K562 treated with DMSO at 1 percent for 24 hours (cell line): Measurements from ENCODE around the gene EVI5. TPM values are rescaled to one million over a fixed set of nuclear protein-coding genes. Genes with fewer than 3 reads are reported as not detected.

Source experiments
- total RNA-seq: library from RNA; unstranded; fragments of 300-600 nt; gene quantifications from 2 replicates; pipeline ENCODE4 v1.2.3, GENCODE V29; 2022; ENCODE audit warnings: low read depth; ENCODE audit not compliant: insufficient read depth

Gene EVI5
- total RNA-seq = 1.8 and 7.6 TPM in 2 replicates

DNA sequence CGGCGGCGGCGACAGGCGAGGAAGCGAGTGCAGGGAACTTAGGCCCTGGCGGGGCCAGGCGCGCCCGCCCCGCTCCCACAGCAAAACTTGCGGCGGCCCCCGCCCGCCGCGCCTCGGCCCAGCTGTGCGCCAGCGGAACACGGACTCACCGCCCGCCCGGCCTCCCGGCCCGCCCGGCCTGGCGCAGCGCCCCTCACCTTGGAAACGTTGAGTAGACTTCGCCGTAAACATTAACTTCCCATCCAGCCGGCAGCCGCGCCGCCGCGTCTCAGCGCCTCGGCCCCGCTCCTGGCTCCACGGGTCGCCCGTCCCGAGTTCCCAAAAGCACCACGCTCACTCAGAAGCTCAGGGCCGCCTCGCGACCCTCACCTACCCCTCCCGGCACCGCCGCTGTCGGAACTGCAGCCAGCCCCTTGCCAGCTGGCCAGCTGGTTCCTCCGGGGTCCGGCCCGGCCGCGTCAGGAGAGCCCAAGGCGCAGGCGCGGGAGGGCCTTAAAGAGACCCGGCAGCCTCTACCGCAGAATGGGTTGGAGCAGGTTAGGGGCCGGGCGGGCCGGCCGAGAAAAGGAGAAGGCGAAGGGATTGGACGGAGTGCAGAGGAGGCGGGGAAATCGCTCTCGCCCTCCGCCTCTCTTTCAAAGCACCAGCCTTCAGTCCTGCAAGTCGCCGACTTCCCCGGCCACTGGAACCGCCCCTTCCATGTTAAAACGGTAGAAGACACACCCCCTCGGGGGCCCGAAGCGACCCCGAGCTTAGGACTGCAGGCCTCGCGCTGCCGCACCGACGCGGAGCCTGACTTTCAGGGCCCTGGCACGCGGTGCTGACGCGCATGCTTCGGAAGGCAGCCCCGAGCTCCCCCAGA, at the start of gene EVI5:
TSS of gene EVI5 (minus strand) at position 470 of the 862 bp plus-strand sequence. CDS start 48,562 bp downstream, outside the sequence.

GRCh38 chr1:92831762-92832536, 47.0 kb upstream of the EVI5 start, which contains the start of gene RPL5:
TSS of gene RPL5 (plus strand) at chr1:92832040. CDS start at chr1:92832115, 75 bp downstream.

DNA sequence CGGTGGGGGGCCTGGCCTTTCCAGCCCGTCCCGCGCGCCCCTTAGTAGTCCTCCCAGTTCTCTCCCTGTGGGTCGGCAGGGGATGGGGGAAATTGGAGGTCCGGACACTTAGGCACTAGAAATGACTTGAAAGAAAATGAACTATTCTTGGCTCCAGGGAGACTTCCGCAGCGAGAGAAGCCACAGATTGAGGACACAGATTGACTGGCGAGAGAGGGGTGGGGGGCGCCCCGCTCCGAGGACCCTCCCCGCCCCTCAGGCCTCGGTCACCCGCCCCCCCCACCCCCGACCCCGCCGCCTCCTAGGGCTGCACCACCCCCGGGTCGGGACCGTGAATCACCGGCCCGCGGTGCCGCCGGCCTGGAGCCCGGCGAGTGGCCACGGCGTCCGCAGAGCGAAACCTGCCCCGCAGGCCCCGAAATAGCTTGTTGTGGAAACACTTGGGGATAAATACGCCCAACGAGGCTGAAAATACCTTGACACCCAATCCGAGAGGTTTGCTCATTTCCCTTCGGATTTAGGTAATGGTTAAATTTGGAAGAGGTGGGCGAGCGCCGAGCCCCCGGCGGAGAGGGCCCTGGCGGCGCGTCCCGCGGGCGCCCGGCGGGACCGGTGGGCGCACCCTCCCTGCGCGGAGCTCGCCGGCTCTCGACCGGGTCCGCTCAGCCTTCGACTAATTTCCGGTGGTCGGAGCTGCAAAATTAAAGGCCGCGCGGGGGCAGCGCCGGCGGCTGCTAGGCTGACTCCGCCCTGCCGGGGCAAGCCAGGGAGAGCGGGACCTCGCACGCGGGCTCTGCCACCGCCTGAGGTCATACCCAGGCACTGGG, 298.4 kb downstream of the EVI5 start, which contains the start of gene GFI1:
TSS of gene GFI1 (minus strand) at position 675 of the 827 bp plus-strand sequence. CDS start 3,438 bp downstream, outside the sequence.

Other genes starting within 250 kb of the EVI5 start
- gene RPL5, start 46.9 kb upstream of the EVI5 start, total RNA-seq = 2,150 and 2,326 TPM in 2 replicates
- gene DIPK1A, start 176.4 kb upstream of the EVI5 start, total RNA-seq = 3.6 and 5.2 TPM in 2 replicates